Measurements from ENCODE around the gene MCC.

DNA sequence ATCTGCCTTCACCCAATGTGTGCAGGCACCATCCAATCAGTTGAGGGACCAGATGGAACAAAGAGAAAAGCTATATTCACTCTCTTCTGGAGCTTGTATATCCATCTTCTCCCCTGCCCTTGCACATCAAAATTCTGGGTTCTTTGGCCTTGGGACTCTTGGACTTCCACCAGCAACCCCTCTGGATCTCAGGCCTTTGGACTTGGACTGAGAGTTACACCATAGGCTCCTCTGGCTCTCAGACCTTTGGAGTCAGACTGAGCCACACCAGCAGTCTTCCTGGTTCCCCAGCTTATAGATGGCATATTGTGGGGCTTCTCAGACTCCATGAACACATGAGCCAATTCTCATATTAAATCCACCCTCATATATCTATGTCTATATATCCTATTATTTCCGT, 126.6 kb downstream of the MCC start:
- TF ChIP-seq, protein P1, sequence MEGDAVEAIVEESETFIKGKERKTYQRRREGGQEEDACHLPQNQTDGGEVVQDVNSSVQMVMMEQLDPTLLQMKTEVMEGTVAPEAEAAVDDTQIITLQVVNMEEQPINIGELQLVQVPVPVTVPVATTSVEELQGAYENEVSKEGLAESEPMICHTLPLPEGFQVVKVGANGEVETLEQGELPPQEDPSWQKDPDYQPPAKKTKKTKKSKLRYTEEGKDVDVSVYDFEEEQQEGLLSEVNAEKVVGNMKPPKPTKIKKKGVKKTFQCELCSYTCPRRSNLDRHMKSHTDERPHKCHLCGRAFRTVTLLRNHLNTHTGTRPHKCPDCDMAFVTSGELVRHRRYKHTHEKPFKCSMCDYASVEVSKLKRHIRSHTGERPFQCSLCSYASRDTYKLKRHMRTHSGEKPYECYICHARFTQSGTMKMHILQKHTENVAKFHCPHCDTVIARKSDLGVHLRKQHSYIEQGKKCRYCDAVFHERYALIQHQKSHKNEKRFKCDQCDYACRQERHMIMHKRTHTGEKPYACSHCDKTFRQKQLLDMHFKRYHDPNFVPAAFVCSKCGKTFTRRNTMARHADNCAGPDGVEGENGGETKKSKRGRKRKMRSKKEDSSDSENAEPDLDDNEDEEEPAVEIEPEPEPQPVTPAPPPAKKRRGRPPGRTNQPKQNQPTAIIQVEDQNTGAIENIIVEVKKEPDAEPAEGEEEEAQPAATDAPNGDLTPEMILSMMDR (IDR thresholded peaks at IDR 0.05), result no peak
- TF ChIP-seq EZH2phosphoT487 (IDR thresholded peaks at IDR 0.05), result no peak
